Ovary (tissue), 9 donors: ENCODE measurements around the gene PWP1. TPM values are rescaled to one million over a fixed set of nuclear protein-coding genes. Genes with fewer than 3 reads are reported as not detected.

Experiments
- DNase-seq, 5 donors: peaks; one replicate each; pipeline ENCODE4 v3.0.0-alpha.2; 2019 to 2020
- H3K27ac ChIP-seq, 2 donors: fragments of 200-600 bp; one replicate each; pipeline versions ENCODE4 v1.5.1 to v1.8.0; 2019 to 2022
- H3K27me3 ChIP-seq: fragments of 200-600 bp; one replicate; pipeline ENCODE4 v1.8.0; 2022
- H3K36me3 ChIP-seq: fragments of 200-600 bp; sonication (generic); one replicate; pipeline ENCODE4 v1.5.1; 2019
- H3K4me1 ChIP-seq: one replicate; pipeline ENCODE4 v1.8.1; 2013; ENCODE audit warnings: mild to moderate bottlenecking, moderate library complexity; ENCODE audit not compliant: insufficient read depth
- H3K4me3 ChIP-seq: fragments of 200-600 bp; sonication (generic); one replicate; pipeline ENCODE4 v1.5.1; 2017
- H3K9me3 ChIP-seq, 2 donors: fragments of 200-600 bp in 1 of 2; sonication (generic) in 1 of 2; one replicate each; pipeline versions ENCODE4 v1.5.1 to v1.8.1; 2013 to 2019; ENCODE audit warnings: mild to moderate bottlenecking in 1 of 2, moderate library complexity in 1 of 2
- CTCF ChIP-seq, 3 donors: fragments of 450-650 bp in 2 of 3; fragments of 200-600 bp in 1 of 3; IDR thresholded peaks; one replicate each; pipeline versions ENCODE4 v1.5.1 to v1.8.0; 2016 to 2022; ENCODE audit warnings: antibody characterized with exemption in 3 of 3, mild to moderate bottlenecking in 1 of 3
- EP300 ChIP-seq: sonication (generic); formaldehyde crosslinking; IDR thresholded peaks from one replicate; pipeline ENCODE4 v1.6.1; 2017; ENCODE audit warnings: antibody characterized with exemption
- POLR2A ChIP-seq: fragments of 450-650 bp; IDR thresholded peaks from one replicate; pipeline ENCODE4 v1.6.1; 2017; ENCODE audit warnings: antibody characterized with exemption, mild to moderate bottlenecking, moderate library complexity
- WGBS, 3 donors: extraction: QIAGEN DNeasy Blood & Tissue Kit in 1 of 3; methylation state at CpG; one replicate each; pipeline versions ENCODE4 v1.1.5 to v1.1.7; 2013 to 2017; 5-methylcytosine and 5-hydroxymethylcytosine counted together
- intact Hi-C, 4 donors: fragments of 100-400 bp; cut with DNase I; formaldehyde crosslinking; loops; one replicate each; pipeline versions ENCODE4 v1.11.0 to v1.15.1; 2022 to 2023
- polyA plus RNA-seq, 2 donors: library from polyadenylated mRNA; stranded (reverse); fragments of 200-250 nt in 1 of 2; fragments of 350-450 nt in 1 of 2; fragmentation: Illumina TruSeq in 1 of 2; extraction: RNeasy Lipid Tissue Mini Kit (QIAGEN cat#74804) in 1 of 2; gene quantifications; one replicate each; pipeline ENCODE4 v1.2.3, GENCODE V29; 2013 to 2014
- total RNA-seq, 7 donors: library from RNA; depleted of rRNA in 2 of 7; stranded (reverse); fragments of >200 nt in 2 of 7; fragmentation: NEBNext Ultra II Directional in 3 of 7; extraction: Animal tissue kit (Norgen Biotek cat#: 25700) in 3 of 7; gene quantifications; one replicate each; pipeline versions ENCODE4 v1.1.0 to v1.2.4, GENCODE V29; 2016 to 2023
- donor health status: DM: no; HTN: no; CAD: no; lungs with moderate emphysema.
- donor health status: DM: no; HTN: no; CAD: no.
- donor health status: Bipolar disorder and iron deficiency.
- donor health status: DM: yes; HTN: yes; CAD: no.
- donor health status: DM: no; HTN: no; CAD: no.
- donor health status: DM: yes; HTN: yes; CAD: no.

The PWP1 gene
- total and polyA plus RNA-seq, 9 donors = 30.1 to 86.7 (median 34.4) TPM

- H3K27ac ChIP-seq = no peak overlapping the region
- H3K9me3 ChIP-seq = no peaks in the 10 kb centered on the region
- H3K36me3 ChIP-seq = no peaks in the 10 kb centered on the region
- H3K4me1 ChIP-seq = no peaks in the 10 kb centered on the region
- no peak for TF ChIP-seq CTCF (IDR thresholded peaks at IDR 0.05)
- no peak for TF ChIP-seq EP300
- TF ChIP-seq POLR2A = no peak
- no peak for DNase-seq
- WGBS, 3 donors = 74 to 86% (median 76%) methylated on average over 2 of the region's 2 CpGs
- intact Hi-C loops = no loop called here
- H3K27me3 ChIP-seq = no peaks in the 10 kb centered on the region
- no peak overlapping the region for H3K4me3 ChIP-seq
These were observed 32.1 kb upstream of the PWP1 start for GRCh38 chr12:107653519-107653918.

GRCh38 chr12:107654873-107655272, 30.7 kb upstream of the PWP1 start:
- no peaks in the 10 kb centered on the region for H3K4me1 ChIP-seq
- no peak for TF ChIP-seq CTCF (IDR thresholded peaks at IDR 0.05)
- no peak for TF ChIP-seq EP300
- no peak for TF ChIP-seq POLR2A
- H3K36me3 ChIP-seq = no peaks in the 10 kb centered on the region
- intact Hi-C loops = no loop called here
- no peak for DNase-seq
- H3K27ac ChIP-seq = no peak overlapping the region
- H3K4me3 ChIP-seq = no peak overlapping the region
- H3K27me3 ChIP-seq = no peaks in the 10 kb centered on the region
- no peaks in the 10 kb centered on the region for H3K9me3 ChIP-seq
- 65 to 73% (median 72%) methylated on average over 4 of the region's 4 CpGs for WGBS, 3 donors

- no peak overlapping the region for H3K4me3 ChIP-seq
- H3K4me1 ChIP-seq = no peaks in the 10 kb centered on the region
- H3K27me3 ChIP-seq = no peaks in the 10 kb centered on the region
- no peak overlapping the region for H3K27ac ChIP-seq
- DNase-seq = no peak
- H3K9me3 ChIP-seq = no peaks in the 10 kb centered on the region
- TF ChIP-seq EP300 (no peak), CTCF (IDR thresholded peaks at IDR 0.05) (no peak), POLR2A (no peak)
- intact Hi-C loops = no loop called here
- no peaks in the 10 kb centered on the region for H3K36me3 ChIP-seq
- 60 to 66% (median 65%) methylated on average over 9 of the region's 9 CpGs for WGBS, 3 donors
These were observed 30.1 kb upstream of the PWP1 start for GRCh38 chr12:107655281-107656065.

GRCh38 chr12:107656302-107656701, 29.3 kb upstream of the PWP1 start:
- intact Hi-C loops = no loop called here
- no peak for TF ChIP-seq POLR2A
- no peak for TF ChIP-seq CTCF (IDR thresholded peaks at IDR 0.05)
- TF ChIP-seq EP300 = no peak
- H3K9me3 ChIP-seq = no peaks in the 10 kb centered on the region
- no peak overlapping the region for H3K4me3 ChIP-seq
- no peak overlapping the region for H3K27ac ChIP-seq
- H3K27me3 ChIP-seq = no peaks in the 10 kb centered on the region
- H3K36me3 ChIP-seq = no peaks in the 10 kb centered on the region
- no peaks in the 10 kb centered on the region for H3K4me1 ChIP-seq
- DNase-seq = no peak
